Activated CD8-positive, alpha-beta memory T cell treated with anti-CD3 and anti-CD28 coated beads, Interleukin-2, amount 50 U/mL, for 1 hour (primary cell): ENCODE measurements around the gene KDM4B.

ENCODE experiments used
- DNase-seq: peaks from one replicate; pipeline ENCODE4 v3.0.0-alpha.2; 2020; ENCODE audit errors: extremely low read depth

The KDM4B gene

DNA sequence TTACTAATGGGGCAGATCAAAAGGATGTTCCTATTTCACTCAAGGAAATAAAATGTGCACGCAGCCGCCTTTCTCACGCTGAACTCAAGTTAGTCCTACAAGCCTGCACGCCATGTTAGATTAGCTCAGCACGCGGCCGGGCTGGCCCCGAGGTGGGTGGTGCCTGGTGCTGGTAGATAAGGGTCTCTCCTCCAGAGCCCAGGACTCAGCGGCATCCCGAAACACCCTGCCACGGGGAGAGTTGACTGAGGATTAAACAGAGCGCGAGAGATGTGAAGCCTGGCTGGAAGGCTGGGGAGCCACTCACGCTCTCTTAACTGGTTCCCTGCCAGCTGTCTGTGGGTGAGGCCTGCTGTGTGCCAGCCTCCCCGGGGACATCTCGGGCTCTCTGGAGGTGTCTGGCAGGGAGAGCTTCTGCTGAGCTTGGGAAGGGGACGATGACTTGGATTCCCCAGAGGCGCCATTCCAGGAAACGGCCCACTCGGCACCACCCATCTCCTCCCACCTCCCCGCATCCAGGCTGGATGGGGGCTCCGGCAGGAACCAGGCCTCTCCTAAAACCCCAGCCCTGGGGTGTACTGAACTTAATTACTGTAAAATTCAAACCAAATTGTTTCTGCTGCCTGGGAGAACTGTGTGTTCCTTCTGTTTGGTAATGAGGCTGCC, 122.2 kb downstream of the KDM4B start:
- no peak for DNase-seq

- no peak for DNase-seq
Measured at GRCh38 chr19:5091684-5092480, 123.0 kb downstream of the KDM4B start.

- no peak for DNase-seq
Measured at GRCh38 chr19:5092481-5092843, 123.5 kb downstream of the KDM4B start.

DNA sequence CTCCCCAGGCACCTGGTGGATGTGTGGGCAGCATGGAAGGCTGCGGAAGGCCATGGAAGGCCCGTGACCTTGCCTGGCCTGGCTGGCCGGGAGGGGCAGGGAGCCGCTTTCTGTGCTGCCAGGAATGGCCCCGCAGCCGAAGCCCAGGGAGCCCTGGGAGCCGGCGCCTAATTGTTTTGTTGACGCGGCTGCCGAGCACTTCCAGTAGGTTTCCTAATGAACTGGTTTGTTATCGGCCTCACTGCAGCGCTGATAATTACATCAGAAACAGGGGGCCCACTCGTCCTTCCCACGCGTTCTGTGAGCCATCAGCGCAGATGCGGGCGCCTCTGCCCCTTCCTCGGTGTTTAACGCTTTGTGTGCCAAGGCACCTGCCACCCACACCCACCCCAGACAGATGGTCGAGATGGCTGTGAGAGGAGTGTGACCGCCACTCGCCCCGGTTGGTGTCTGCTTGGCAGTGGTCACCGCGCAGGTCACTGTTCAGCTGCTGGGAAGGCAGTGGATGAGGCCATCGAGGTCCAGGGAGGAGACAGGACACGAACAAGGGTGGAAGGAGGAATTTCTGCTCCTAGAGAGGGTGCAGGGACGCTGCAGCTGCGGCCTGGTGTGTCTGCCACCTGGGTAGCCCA, 124.5 kb downstream of the KDM4B start:
- no peak for DNase-seq

GRCh38 chr19:5093948-5094718, 125.2 kb downstream of the KDM4B start:
- no peak for DNase-seq

DNA sequence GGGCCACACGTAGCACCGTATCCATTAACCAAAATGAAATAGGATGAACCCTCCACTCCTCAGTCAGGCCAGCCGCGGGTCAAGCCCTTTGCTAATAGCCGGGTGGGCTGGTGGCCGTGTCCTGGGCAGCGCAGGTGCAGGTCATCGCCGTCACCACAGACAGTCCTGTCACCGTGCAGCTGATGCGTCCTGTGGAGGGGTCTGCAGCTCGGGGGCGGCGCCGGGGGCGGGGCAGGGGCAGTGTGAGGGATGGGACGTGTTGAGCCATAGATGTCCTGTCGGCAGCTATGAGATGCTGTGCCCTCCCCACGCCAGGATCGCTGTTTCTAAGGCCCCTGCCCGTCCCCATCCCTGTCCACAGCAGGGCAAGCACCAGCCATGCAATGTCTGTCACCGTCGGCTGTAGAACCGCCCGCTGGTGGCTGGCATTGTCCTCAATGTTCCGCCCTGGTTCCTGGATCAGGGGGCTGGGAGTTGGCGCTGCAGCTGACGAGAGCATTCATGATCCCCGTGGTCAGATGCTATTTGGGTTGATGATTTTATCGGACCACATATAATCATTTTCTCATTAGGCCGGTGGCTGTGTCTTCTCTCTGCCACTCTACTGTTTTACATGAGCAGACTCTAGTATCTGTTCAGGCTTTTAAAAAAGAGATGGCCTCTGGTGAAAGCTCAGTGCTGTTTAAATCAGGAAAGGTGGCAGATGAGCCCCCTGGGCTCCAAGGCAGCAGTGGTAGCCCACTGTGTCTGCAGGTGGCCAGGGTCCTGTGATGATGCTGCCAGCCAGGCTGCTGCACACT, 126.1 kb downstream of the KDM4B start:
- no peak for DNase-seq

DNA sequence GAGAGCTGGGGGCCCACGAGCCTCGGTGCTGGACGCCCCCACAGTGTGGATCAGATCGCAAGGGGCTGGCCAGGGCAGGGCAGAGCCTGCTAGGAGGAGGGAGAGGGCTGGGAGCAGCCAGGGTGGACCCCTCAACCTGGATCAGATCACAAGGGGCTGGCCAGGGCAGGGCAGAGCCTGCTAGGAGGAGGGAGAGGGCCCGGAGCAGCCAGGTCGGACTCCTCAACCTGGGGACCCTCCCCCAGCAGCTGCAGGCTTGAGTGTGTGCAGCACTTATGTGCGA, 126.6 kb downstream of the KDM4B start:
- DNase-seq, result no peak

GRCh38 chr19:5096536-5096935, 127.6 kb downstream of the KDM4B start:
- no peak for DNase-seq

DNA sequence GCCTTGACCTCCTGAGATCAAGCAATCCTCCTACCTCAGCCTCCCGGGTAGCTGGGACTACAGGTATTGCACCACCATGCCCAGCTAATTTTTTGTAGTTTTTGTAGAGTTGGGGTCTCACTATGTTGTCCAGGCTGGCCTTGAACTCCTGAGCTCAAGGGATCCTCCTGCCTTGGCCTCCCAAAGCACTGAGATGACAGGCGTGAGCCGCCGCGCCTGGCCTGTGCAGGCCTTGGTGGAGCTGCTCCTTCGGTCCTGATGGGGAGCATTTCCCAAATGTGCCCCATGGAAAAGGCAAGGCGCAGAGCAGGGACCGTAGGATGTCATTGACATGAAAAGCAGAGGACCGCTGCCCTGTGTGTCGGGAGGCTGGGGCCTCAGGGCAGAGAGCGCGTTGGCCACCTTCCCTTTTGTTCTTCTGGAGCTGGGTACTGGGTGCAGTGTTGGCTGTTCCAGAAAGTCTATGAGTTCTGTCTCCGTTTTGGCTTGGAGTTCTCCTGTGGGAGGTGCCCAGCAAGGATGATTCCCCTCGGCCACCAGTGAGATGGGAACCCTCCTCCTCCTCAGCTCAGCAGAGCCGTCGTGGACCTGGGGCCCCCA, 128.5 kb downstream of the KDM4B start:
- DNase-seq, result no peak

- DNase-seq, result no peak
Measured at GRCh38 chr19:5097959-5098623, 129.2 kb downstream of the KDM4B start.

DNA sequence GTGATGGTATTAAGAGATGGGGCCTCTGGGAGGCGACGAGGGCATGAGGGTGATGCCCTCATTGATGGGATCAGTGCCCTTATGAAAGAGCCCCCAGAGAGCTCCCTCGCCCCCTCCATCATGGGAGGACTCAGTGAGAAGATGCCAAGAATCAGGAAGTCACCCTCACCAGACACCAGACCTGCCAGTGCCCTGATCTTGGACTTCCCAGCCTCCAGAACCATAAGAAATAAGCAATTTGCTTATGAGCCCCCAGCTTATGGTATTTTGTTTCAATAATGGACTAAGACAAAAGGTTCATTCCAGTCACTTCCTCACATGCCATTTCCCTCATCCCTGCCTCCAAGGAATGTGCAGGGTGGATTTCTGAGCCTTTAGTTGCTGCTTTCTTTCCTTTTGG, 129.7 kb downstream of the KDM4B start:
- DNase-seq, result no peak

DNA sequence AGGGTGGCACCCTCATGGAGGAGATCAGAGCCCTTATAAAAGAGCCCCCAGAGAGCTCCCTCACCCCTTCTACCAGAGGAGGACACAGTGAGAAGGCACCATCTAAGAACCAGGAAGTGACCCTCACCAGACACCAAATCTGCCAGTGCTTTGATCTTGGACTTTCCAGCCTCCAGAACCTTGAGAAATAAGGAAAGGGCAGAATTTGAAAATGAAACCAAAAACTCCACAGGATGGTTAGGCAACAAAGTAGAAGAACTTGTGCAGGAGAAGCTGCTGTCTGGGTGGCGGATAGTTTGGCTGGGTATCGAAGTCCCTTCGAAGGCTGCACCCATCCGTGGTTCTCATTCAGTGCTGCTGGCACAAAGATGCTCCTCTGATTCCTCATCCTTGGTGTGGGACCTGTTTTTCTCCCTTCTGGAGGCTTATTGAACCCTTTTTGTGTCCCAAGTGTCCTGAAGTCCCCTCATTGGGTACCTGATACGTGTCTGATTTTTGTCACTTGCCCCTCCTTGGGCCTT, 130.8 kb downstream of the KDM4B start:
- DNase-seq, result no peak

DNA sequence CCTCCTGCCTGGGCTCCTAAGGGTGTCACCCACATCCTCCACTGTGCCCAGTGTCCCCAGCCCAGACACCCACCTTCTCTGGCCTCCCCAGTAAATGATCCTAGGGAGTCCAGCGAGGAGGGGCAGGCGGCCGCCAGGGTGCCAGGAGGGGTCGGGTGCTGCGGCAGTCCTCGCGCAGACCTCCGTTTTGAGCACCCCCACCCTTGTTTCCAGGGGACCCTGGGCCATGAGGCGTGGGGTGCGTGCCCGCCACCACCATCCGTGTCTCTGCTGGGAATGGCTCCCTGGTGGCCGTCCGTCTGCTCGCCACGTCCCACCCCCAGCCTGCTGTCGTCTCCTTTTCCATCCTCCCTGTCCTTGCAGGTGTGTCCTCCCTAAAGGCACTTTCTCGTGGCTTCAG, 133.0 kb downstream of the KDM4B start:
- no peak for DNase-seq

DNA sequence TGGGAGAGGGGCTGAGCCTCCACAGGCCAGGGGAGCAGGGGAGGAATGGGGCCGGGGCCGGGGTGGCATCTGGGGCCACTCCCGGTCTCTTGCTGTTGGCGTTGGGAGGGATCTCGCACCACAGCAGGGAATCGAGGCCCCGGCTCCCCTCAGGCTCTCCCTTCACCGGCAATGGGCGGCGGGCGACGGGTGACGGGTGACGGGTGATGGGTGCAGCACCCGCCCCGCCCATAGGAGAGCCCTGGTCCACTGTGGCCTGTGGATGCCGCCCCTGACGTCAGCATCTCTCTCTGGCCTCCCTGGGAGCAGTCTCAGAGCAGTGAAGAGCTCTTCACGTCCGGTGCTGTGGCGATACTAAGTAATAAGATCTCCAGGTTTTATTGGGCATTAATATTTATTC, 133.6 kb downstream of the KDM4B start:
- no peak for DNase-seq

DNA sequence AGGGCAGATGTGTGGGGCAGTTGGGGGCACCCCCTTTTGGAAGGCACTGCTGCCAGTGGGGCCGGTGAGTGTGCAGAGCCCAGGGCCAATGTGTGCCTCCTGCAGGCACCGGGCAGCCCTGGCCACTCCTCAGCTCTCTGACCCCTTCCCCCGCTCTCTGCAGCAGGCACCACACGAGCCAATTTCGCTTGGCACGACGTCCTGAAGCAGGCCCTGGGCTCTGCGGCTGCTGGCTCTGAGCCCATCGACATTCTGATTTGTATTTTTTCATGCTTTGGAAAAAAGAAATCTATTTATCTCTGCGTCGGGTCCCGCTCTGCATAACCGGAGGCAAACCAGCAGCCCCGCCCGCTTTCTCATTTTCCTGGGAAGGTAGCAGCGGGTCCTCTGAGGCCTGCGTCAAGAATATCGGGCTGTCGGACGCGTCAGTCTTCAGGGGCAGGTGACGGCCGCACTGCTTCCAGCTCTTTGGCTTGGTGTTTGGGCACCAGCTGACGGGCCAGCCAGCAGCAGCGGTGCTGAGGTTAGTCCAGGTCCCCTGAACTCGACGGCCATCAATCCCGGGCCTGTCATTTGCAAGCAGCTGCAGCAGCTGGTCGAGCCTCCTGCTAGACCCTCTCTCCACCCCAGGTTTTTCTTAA, 134.3 kb downstream of the KDM4B start:
- DNase-seq, result no peak

- no peak for DNase-seq
Measured at GRCh38 chr19:5103812-5104410, 135.0 kb downstream of the KDM4B start.

DNA sequence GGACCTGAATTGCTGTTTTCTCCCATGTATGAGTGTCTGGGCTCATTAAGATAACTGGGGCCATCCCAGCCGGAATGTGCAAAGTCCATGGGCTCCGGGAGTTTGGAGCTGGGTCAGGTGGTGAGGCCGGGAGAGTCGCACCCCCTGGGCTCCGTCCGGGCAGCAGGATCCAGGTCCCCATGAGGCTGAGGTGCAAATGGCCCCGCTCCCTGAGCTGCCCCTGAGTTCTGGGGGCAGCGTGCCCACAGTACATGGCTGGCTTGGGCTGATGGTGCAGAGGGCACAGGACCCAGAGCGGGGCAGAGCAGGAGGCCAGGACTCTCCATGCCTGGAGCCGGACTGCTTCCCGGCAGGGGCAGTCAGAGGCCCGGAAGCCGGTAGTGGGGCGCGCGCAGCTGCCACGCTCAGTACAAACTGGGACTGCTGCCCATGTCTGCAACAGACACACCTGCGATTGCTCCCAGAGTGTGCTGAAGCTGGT, 136.0 kb downstream of the KDM4B start:
- DNase-seq, result no peak

- no peak for DNase-seq
Measured at GRCh38 chr19:5106191-5106726, 137.3 kb downstream of the KDM4B start.

DNA sequence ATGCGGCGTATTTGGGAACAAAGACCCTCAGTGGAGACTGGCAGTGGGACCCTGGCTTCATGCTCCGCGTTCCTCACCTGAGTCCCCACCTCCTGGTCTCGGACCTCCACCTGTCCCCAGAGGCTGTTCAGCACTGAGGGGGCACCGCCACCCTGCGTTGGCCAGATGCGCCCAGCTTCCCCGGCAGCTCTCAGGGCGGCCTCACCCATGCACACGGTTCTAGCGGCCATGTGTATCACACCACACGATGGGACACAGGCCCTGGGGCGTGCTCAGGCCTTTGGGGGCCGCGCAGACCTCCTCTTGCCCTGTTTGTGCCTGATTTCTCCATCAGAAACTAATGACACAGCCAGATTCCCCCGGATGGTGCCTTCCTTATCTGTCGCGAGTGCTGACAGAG, 138.1 kb downstream of the KDM4B start:
- no peak for DNase-seq
